ENCODE data around the gene SYCP2L. TPM values are rescaled to one million over a fixed set of nuclear protein-coding genes. Genes with fewer than 3 reads are reported as not detected.

Gene SYCP2L
- total and polyA plus RNA-seq, 2 of the 4 experiments (the other 2 are of a cell fraction), result 0.05 TPM; not detected in 1

GRCh38 chr6:10962673-10963072 lies 75.8 kb downstream of the SYCP2L start:
- H3K27me3 ChIP-seq (ENCODE audit: control insufficient read depth, insufficient read depth, low read length), result no peaks in the 10 kb centered on the region
- H2AK5ac ChIP-seq (ENCODE audit: low read depth, low read length), result no peak overlapping the region
- H3K36me3 ChIP-seq (ENCODE audit: control insufficient read depth, insufficient read depth, low read length), result no peaks in the 10 kb centered on the region
- H3K4me1 ChIP-seq (ENCODE audit: control insufficient read depth, insufficient read depth, low read length), result peaks cover 6% of the 10 kb centered on the region
- no peak overlapping the region for H4K8ac ChIP-seq (ENCODE audit: low read depth in 2 of 2, low read length in 2 of 2)
- peaks cover 2% of the 10 kb centered on the region; the same call in 1 of the 2 replicates for H3K9me3 ChIP-seq (ENCODE audit: control insufficient read depth, insufficient read depth, low read length)
- peaks cover 3% of the 10 kb centered on the region; the same call in 1 of the 2 replicates for H3K9me1 ChIP-seq (ENCODE audit: insufficient read depth, low read length)
- H3K56ac ChIP-seq (ENCODE audit: extremely low read depth, insufficient read depth, low read length), result no peak overlapping the region
- H4K20me1 ChIP-seq (ENCODE audit: insufficient read depth, low read length), result no peaks in the 10 kb centered on the region
- H2AFZ ChIP-seq (replicated peaks; ENCODE audit: low read length, poor library complexity), result no peak overlapping the region
- BruUV-seq (replicated peaks), result no TSS peak
- TF ChIP-seq NFE2L2 (IDR thresholded peaks at IDR 0.05; ENCODE audit: low read depth, low read length) (no peak), FOS (IDR thresholded peaks at IDR 0.05; ENCODE audit: low read depth, low read length) (peak; percentile 74; the same call in 1 of the 2 replicates), SMC3 (IDR thresholded peaks at IDR 0.05; ENCODE audit: low read depth, low read length) (no peak), USF2 (IDR thresholded peaks at IDR 0.05; ENCODE audit: low read depth, low read length) (no peak), CHD1 (IDR thresholded peaks at IDR 0.05; ENCODE audit: low read depth, low read length) (no peak), RAD21 (IDR thresholded peaks at IDR 0.05; ENCODE audit: low read length) (no peak), MAFK (IDR thresholded peaks at IDR 0.05; ENCODE audit: low read depth, low read length) (no peak), MAZ (IDR thresholded peaks at IDR 0.05; ENCODE audit: borderline replicate concordance, low read depth, low read length) (no peak), CEBPB (IDR thresholded peaks at IDR 0.05; ENCODE audit: low read depth, low read length) (peak; percentile 90), RCOR1 (IDR thresholded peaks at IDR 0.05; ENCODE audit: insufficient replicate concordance, low read length) (no peak), BHLHE40 (IDR thresholded peaks at IDR 0.05; ENCODE audit: low read depth, low read length) (peak; percentile 50; the same call in 1 of the 2 replicates)
- no peak overlapping the region for H3K18ac ChIP-seq (ENCODE audit: low read depth, low read length)
- no peak overlapping the region; the same call in 1 of the 2 replicates for H3K27ac ChIP-seq (ENCODE audit: insufficient read depth, low read length)
- no peak overlapping the region for H3K9ac ChIP-seq (ENCODE audit: low read depth, low read length)
- no peak overlapping the region for H3K4ac ChIP-seq (ENCODE audit: low read depth, low read length)
- 0 out of 2 replicates have a peak overlapping the region, but pooled peaks have one; percentile 93 for H2BK120ac ChIP-seq (ENCODE audit: low read depth, low read length)
- intact Hi-C loops (cut with micrococcal nuclease) (loop anchor here (2.0 to 5.0 kb wide), 2 partner anchors 40 to 70 kb away; no protein-coding TSS in a partner anchor), dilution Hi-C loops (cut with HindIII; ENCODE audit: low sequenced_read_pairs, unreplicated experiment) (no loop called here), in situ Hi-C loops (cut with MboI; ENCODE audit: low sequenced_read_pairs) (no loop called here)
- ATAC-seq (ENCODE audit: low read depth), result peak; percentile 93
- no peak overlapping the region for H3K23ac ChIP-seq (ENCODE audit: low read depth, low read length)
- H3K14ac ChIP-seq (replicated peaks; ENCODE audit: low read depth, low read length), result no peak overlapping the region
- no peaks in the 10 kb centered on the region for H3K79me1 ChIP-seq (ENCODE audit: low read depth in 1 of 2, low read length in 2 of 2)
- WGBS, 2 experiments (ENCODE audit: extremely low coverage in 2 of 2, insufficient read length in 1 of 2), result no CpG with 5 or more reads among the region's 1 CpG
- peak overlapping the region; percentile 1; the same call in 1 of the 2 replicates for H3K4me2 ChIP-seq (ENCODE audit: low read depth, low read length)
- ChIA-PET CTCF (interaction anchor here (0.6 to 1.3 kb wide), 3 partner anchors 8 to 135 kb away, joined by 3 to 4 read pairs (median 3); no protein-coding TSS in a partner anchor), POLR2A (ENCODE audit: unreplicated experiment) (interaction anchor here (0.6 kb wide), 1 partner anchor 41 kb away, joined by 3 read pairs; no protein-coding TSS in a partner anchor)
- DNase-seq, result peak; percentile 95
- H4K5ac ChIP-seq (ENCODE audit: low read depth, low read length), result no peak overlapping the region
- H4K91ac ChIP-seq (ENCODE audit: insufficient read depth, low read depth, low read length), result no peak overlapping the region
- no peak overlapping the region for H3K4me3 ChIP-seq (ENCODE audit: insufficient read depth, low read depth, low read length)
- H2AK9ac ChIP-seq (replicated peaks; ENCODE audit: low read depth, low read length, poor library complexity), result no peak overlapping the region
- peak overlapping the region; percentile 65 for H2BK5ac ChIP-seq (ENCODE audit: low read depth, low read length, poor library complexity, severe bottlenecking)
- H2BK15ac ChIP-seq (ENCODE audit: low read depth, low read length), result no peak overlapping the region
- no peak overlapping the region for H2BK20ac ChIP-seq (ENCODE audit: low read depth, low read length)

Data from IMR-90 (cell line).